Measurements from ENCODE around the gene ANKRD13C. TPM values are rescaled to one million over a fixed set of nuclear protein-coding genes. Genes with fewer than 3 reads are reported as not detected.

ANKRD13C gene
- total and polyA plus RNA-seq, 12 donors: 8.0 to 30.8 (median 20.9) TPM

- Histone ChIP-seq H3K27me3 (no peaks in the 10 kb centered on the region), H3K9me3 (replicated peaks in 1 of 3) (no peaks in the 10 kb centered on the region), H3K36me3 (replicated peaks in 1 of 2) (no peaks in the 10 kb centered on the region), H3K4me1 (replicated peaks in 1 of 2) (peaks cover 0 to 8% of the 10 kb centered on the region in 2 donors), H3K27ac (no peak overlapping the region), H3K4me3 (no peak overlapping the region)
- no peak for DNase-seq
- intact Hi-C loops (cut with DNase I): no loop called here
- no peak for TF ChIP-seq CTCF (IDR thresholded peaks at IDR 0.05)
- TF ChIP-seq POLR2A (IDR thresholded peaks at IDR 0.05): no peak
Observed at GRCh38 chr1:70331962-70332361, 22.6 kb downstream of the ANKRD13C start.

- no peak for DNase-seq
- intact Hi-C loops (cut with DNase I): no loop called here
- TF ChIP-seq CTCF (IDR thresholded peaks at IDR 0.05) (no peak), POLR2A (IDR thresholded peaks at IDR 0.05) (no peak)
- Histone ChIP-seq H3K9me3 (replicated peaks in 1 of 3) (no peaks in the 10 kb centered on the region), H3K27ac (no peak overlapping the region), H3K4me1 (replicated peaks in 1 of 2) (peaks cover 0 to 7% of the 10 kb centered on the region in 2 donors), H3K36me3 (replicated peaks in 1 of 2) (no peaks in the 10 kb centered on the region), H3K27me3 (no peaks in the 10 kb centered on the region), H3K4me3 (no peak overlapping the region)
- 92 to 98% (median 97%) methylated on average over 7 of the region's 7 CpGs for WGBS, 4 donors
Observed at GRCh38 chr1:70327306-70328076, 27.0 kb downstream of the ANKRD13C start.

DNA sequence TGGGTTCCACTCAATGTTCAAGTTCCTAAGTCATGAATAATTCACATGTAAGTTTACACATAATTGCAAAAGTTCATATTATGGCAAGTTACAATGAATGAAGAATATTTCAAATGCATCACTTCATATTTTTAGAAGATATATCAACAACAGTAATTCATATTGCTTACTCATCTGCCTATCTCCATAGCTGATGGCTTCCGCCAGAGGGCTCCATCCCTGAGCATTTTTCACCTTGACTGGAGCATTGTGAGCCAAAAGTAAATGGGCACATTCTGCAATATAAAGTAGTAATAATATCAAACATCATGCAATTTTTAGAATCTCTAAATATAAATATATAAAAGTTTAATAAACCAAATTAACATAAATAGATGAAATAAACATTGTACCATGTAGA lies 29.8 kb downstream of the ANKRD13C start:
- no peak for TF ChIP-seq POLR2A (IDR thresholded peaks at IDR 0.05)
- TF ChIP-seq CTCF (IDR thresholded peaks at IDR 0.05): peak in 2 of 6 experiments; percentile 11 to 20
- 71 to 83% (median 77%) methylated on average over 1 of the region's 1 CpG for WGBS, 4 donors
- no peaks in the 10 kb centered on the region for H3K36me3 ChIP-seq (replicated peaks in 1 of 2)
- H3K27ac ChIP-seq: no peak overlapping the region
- intact Hi-C loops (cut with DNase I): no loop called here
- no peak overlapping the region for H3K4me3 ChIP-seq
- no peaks in the 10 kb centered on the region for H3K9me3 ChIP-seq (replicated peaks in 1 of 3)
- peaks cover 0 to 7% of the 10 kb centered on the region in 2 donors for H3K4me1 ChIP-seq (replicated peaks in 1 of 2)
- H3K27me3 ChIP-seq: no peaks in the 10 kb centered on the region
- peak in 1 of 7 donors; percentile 28 for DNase-seq

GRCh38 chr1:70319750-70320149 lies 34.8 kb downstream of the ANKRD13C start:
- no peaks in the 10 kb centered on the region for H3K27me3 ChIP-seq
- intact Hi-C loops (cut with DNase I): no loop called here
- TF ChIP-seq POLR2A (IDR thresholded peaks at IDR 0.05): no peak
- no peak for TF ChIP-seq CTCF (IDR thresholded peaks at IDR 0.05)
- DNase-seq: no peak
- H3K4me3 ChIP-seq: no peak overlapping the region
- H3K27ac ChIP-seq: no peak overlapping the region
- no peaks in the 10 kb centered on the region for H3K4me1 ChIP-seq (replicated peaks in 1 of 2)
- no peaks in the 10 kb centered on the region for H3K36me3 ChIP-seq (replicated peaks in 1 of 2)
- no peaks in the 10 kb centered on the region for H3K9me3 ChIP-seq (replicated peaks in 1 of 3)
